DMS53 treated with DMSO at 0.1 percent for 48 hours (cell line): Measurements from ENCODE around the gene CSTPP1.
A peak's percentile ranks its signal among the peaks of the same experiment; 100 is the strongest.
"Not testable (repeated sequence)": the region's sequence is repeated elsewhere in the genome, so short reads cannot be mapped to it uniquely, and the experiment has no call there.

Experiments used
- DNase-seq: peaks from one replicate; lab custom pipeline; 2025; ENCODE audit not compliant: unreplicated experiment; lab: John Stamatoyannopoulos, UW

The CSTPP1 gene

DNA sequence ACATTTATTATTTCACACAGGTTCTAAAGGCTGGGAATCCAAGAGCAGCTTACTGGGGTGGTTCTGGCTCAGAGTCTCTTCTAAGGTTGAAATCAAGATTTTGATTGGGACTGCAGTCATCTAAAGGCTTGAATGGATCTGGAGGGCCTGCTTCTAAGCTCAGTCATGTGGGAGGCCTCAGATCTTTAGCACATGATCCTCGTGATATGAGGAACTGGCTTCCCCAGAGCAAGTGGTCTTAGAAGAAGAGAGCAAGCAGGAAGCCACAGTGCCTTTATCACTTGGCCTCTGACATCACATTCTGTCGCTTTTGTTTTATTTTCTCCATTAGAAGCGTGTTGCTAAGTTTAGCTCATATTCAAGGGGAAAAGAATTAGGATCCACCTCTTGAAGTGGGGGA is 151.2 kb downstream of the CSTPP1 start:
- DNase-seq: no peak

- no peak for DNase-seq
These were observed 157.0 kb downstream of the CSTPP1 start for GRCh38 chr11:47093541-47093940.

DNA sequence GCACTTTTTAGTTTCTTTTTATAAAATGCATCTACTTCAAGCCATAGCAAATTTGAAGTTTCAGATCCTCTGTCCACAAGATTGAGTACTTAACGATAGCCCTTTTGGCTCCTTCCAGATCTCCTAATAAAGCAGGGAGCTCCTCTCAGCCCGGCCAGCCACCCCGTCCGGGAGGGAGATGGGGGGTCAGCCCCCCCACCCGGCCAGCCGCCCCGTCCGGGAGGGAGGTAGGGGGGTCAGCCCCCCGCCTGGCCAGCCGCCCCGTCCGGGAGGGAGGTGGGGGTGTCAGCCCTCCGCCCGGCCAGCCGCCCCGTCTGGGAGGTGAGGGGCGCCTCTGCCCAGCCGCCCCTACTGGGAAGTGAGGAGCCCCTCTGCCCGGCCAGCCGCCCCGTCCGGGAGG is 160.3 kb downstream of the CSTPP1 start:
- not testable (repeated sequence) for DNase-seq

DNA sequence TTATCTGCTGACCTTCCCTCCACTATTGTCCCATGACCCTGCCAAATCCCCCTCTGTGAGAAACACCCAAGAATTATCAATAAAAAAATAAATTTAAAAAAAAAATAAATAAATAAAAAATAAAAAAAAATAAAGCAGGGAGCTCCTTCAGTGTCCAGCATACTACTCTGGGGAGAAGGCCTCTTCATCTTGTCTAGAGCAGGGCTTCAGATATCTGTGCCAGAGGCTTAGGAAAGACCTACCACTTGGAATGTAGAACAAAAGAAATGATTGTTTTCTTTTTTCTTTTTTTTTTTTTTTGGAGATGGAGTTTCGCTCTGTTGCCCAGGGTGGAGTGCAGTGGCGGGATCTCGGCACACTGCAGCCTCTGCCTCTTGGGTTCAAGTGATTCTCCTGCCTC is 161.7 kb downstream of the CSTPP1 start:
- not testable (repeated sequence) for DNase-seq

- DNase-seq: peak; percentile 30
These were observed 162.8 kb downstream of the CSTPP1 start for GRCh38 chr11:47099214-47099917.

DNA sequence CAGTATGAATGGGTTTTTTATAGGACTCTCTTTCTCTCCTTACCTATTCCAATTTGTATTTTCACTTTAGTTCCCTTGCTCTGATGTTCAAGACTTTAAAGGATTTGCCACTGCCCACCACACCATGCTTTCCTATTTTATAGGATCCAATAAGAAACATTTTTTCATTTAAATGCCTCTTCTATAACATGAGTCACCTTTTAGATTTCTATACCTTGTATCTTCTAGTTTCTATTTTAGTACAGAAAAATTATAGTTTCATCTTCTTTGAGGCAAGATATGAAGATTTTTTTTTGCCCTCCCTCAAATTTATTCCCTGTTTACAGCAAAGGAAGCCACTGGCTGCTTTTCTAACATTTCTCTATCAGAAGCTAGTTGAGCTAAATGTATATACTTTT is 163.4 kb downstream of the CSTPP1 start:
- DNase-seq: no peak

GRCh38 chr11:47101406-47101805 is 164.8 kb downstream of the CSTPP1 start:
- no peak for DNase-seq

- DNase-seq: no peak
These were observed 167.8 kb downstream of the CSTPP1 start for GRCh38 chr11:47104261-47104950.

GRCh38 chr11:47105541-47105940 is 169.0 kb downstream of the CSTPP1 start:
- no peak for DNase-seq

DNA sequence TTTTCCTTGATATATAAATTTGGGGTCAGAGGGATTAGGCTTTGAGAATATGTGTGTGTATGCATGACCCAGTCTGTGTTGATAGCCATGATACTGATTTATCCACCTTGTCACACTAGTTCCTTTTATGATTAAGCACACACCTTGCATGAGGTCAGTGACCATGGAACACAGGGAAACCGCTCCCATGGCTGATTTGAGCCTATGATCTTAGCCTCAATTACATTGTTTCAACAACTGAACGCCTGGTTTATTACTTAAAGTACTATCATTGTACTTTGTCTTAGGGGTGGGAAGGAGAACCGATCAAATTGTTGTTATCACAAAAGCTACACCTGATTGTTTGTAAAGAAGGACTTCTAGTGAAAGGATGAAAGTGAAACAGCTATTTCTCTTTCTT is 169.4 kb downstream of the CSTPP1 start:
- no peak for DNase-seq

DNA sequence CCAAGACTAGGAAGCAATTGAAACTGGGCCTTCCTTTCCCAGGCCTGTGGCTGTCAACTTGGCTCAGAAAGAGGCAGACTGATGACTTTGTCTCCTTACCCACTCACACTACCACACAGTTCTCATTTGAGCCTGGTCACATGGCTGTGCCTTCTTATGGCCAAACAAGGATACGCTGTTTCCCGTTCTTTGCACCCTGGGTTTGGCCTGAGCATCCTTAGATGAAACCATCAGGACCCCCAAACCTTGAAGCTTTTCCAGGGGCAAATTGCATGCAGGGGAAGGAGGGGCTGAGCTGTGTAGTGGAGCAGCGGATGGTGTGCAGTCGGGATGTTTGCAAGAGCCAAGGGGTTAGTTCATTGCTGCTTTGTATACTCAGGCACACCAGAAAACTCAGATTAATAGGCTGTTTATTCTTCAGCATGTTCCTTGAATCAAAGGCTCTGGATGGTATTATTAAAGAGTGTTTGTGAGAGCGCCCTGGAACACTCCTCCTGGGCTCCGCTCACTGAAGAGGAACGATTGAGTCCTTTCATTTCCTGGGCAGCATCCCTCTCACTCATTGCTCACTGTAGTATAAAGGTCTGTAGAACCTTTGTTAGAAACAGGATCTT is 170.3 kb downstream of the CSTPP1 start:
- no peak for DNase-seq

- DNase-seq: no peak
These were observed 171.2 kb downstream of the CSTPP1 start for GRCh38 chr11:47107744-47108143.

DNA sequence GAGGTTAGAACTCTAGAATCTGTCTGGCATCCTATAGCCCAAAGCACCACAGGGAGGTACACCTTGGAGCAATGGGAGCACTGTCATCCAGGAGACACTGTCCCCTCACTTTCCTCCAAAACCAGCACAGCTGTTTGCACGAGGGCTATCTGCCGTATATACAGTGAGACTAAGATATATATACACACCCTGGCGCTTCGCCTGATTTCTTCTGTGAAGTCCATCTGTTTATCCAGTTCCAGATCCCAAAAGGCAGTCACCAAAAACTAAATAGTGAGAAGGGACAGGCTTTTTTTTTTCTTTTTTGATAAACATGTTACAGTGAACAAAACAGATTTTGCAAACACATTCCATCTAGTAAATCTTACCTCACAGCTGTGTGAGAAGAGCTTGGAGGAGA is 171.7 kb downstream of the CSTPP1 start:
- no peak for DNase-seq

- no peak for DNase-seq
These were observed 172.6 kb downstream of the CSTPP1 start for GRCh38 chr11:47109051-47109726.

DNA sequence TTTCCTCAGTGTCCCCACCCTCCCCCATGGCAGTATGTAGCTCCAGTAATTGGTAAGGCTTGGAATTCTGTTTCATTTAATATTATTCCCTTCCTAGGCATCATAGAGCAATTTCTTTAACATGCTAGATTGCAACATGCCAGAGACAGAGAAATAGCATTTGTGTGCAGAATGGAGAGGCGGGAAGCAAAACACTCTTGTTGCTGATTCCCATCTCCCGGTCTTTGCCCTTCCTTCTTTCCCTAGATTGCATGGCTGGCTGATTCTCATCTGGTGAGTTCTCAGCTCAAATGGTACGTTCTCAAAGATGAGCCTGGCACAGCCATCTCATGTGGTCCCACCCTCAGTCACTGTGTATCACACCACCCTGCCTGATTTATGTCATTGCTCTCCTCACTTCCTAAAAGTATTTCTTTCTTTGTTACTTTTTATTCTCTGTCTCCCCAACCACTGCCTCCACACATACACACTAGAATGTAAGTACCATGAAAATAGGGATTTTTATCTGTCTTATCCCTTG is 173.2 kb downstream of the CSTPP1 start:
- DNase-seq: no peak

DNA sequence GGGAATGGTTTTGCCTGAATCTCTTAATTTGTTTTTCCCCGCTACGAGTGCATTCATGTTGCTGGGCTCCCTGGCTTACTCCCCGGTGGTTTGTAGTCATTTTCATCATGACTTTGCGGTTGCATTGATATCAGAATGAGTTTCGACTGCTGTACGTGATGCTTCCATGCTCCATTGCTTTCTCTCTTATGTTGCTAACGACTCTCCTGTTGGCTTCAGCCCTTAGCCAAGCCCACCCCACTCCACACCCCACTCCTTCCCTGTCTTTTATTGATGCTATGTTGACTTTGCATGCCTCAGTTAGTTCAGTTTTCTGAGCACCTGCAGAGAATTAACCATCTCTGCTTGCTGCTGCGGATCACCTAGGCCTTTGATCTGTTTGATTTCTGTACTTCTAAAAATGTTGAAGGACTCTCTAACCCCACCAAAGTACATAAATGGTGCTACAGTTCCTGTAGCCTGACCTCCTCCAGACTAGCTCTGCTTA is 174.8 kb downstream of the CSTPP1 start:
- peak; percentile 92 for DNase-seq

DNA sequence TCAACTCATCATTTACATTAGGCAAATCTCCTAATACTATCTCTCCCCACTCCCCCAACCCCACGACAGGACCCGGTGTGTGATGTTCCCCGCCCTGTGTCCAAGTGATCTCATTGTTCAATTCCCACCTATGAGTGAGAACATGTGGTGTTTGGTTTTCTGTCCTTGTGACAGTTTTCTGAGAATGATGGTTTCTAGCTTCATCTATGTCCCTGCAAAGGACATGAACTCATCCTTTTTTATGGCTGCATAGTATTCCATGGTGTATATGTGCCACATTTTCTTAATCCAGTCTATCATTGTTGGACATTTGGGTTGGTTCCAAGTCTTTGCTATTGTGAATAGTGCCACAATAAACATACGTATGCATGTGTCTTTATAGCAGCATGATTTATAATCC is 176.4 kb downstream of the CSTPP1 start:
- DNase-seq: not testable (repeated sequence)

- DNase-seq: peak; percentile 88
These were observed 182.6 kb downstream of the CSTPP1 start for GRCh38 chr11:47118958-47119688.

GRCh38 chr11:47121056-47121455 is 184.5 kb downstream of the CSTPP1 start:
- DNase-seq: no peak

DNA sequence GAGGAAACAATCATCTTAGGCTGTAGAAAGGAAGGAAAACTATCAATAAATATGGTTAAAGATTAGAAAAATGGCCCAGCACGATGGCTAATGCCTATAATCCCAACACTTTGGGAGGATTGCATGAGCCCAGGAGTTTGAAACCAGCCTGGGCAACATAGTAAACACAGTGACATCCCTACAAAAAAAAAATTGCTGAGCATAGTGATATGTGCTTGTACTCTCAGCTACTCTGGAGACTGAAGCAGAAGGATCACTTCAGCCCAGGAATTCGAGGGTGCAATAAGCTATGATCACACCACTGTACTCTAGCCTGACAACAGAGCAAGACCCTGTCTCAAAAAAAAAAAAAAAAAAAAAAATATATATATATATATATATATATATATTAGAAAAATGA is 185.2 kb downstream of the CSTPP1 start:
- no peak for DNase-seq

DNA sequence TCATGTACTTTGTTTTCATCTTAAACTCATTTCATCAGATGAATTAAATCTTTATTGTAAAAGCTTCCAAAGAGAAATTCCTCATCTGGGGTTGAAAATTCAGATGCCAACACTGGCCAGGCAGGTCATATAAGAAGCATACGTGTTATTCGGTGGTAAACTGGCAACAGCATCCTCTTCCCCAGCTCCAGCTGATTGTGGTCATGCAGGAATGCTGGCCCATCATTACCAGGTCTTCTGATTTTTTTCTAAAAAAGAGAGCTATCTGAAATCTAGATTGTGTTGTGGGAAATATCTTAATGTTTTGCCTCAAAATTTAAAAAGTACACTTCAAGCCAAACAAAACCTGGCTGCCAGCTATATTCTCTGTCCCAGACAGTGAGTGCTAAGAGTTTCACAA is 186.5 kb downstream of the CSTPP1 start:
- no peak for DNase-seq
